ENCODE data around the gene DPP4.

DNA sequence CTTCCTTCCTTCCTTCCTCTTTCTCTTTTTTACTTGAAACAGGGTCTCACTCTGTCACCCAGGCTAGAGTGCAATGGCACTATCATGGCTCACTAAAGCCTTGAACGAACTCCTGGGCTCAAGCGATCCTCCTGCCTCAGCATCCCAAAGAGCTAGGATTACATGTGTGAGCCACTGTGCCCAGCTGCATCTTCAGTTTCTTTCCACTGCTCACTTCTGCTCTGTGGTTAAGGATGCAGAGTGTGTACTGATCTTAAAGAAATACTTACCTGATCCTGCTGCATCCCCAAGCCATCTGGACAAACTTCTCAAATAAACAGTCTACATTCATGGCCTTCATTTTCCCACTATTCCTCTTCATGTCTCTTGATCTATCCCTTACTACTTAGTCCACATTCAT, 13.0 kb downstream of the DPP4 start:
- TF ChIP-seq, protein P1, sequence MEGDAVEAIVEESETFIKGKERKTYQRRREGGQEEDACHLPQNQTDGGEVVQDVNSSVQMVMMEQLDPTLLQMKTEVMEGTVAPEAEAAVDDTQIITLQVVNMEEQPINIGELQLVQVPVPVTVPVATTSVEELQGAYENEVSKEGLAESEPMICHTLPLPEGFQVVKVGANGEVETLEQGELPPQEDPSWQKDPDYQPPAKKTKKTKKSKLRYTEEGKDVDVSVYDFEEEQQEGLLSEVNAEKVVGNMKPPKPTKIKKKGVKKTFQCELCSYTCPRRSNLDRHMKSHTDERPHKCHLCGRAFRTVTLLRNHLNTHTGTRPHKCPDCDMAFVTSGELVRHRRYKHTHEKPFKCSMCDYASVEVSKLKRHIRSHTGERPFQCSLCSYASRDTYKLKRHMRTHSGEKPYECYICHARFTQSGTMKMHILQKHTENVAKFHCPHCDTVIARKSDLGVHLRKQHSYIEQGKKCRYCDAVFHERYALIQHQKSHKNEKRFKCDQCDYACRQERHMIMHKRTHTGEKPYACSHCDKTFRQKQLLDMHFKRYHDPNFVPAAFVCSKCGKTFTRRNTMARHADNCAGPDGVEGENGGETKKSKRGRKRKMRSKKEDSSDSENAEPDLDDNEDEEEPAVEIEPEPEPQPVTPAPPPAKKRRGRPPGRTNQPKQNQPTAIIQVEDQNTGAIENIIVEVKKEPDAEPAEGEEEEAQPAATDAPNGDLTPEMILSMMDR (IDR thresholded peaks at IDR 0.05; ENCODE audit: extremely low read depth in 1 of 2, insufficient read depth in 1 of 2, low read depth in 1 of 2, low read length in 2 of 2), result no peak
- TF ChIP-seq POLR2A (IDR thresholded peaks at IDR 0.05; ENCODE audit: low read depth, low read length), result no peak
- TF ChIP-seq EZH2 (IDR thresholded peaks at IDR 0.05; ENCODE audit: borderline replicate concordance, low read depth, low read length, severe bottlenecking), result no peak
